Mesenchymal stem cell (in vitro differentiated cells and primary cell): ENCODE measurements around the gene GRID2.

Source experiments
- DNase-seq: peaks from one replicate; pipeline ENCODE4 v3.0.0-alpha.2; 2013
- H2AFZ ChIP-seq: one replicate; pipeline ENCODE4 v1.6.1; 2013; ENCODE audit warnings: low read depth, mild to moderate bottlenecking, control low read depth, inconsistent platforms, low read length, moderate library complexity
- H2AK5ac ChIP-seq: 2 replicates; pipeline ENCODE4 v1.6.1; 2013; ENCODE audit warnings: low read length, moderate library complexity, mild to moderate bottlenecking, inconsistent platforms; ENCODE audit not compliant: severe bottlenecking
- H2BK120ac ChIP-seq: one replicate; pipeline ENCODE4 v1.6.1; 2013; ENCODE audit warnings: low read depth, mild to moderate bottlenecking, inconsistent platforms, low read length, moderate library complexity
- H2BK12ac ChIP-seq, 2 experiments: one replicate each; pipeline ENCODE4 v1.6.1; 2013; ENCODE audit warnings: inconsistent platforms in 2 of 2, low read length in 2 of 2, mild to moderate bottlenecking in 2 of 2, moderate library complexity in 2 of 2, control low read depth in 1 of 2
- H2BK15ac ChIP-seq: one replicate; pipeline ENCODE4 v1.6.1; 2013; ENCODE audit warnings: mild to moderate bottlenecking, low read depth, inconsistent platforms; ENCODE audit not compliant: poor library complexity, severe bottlenecking
- H2BK5ac ChIP-seq: 2 replicates; pipeline ENCODE4 v1.6.1; 2013; ENCODE audit warnings: low read depth, mild to moderate bottlenecking, low read length, control low read depth, inconsistent platforms; ENCODE audit not compliant: poor library complexity, severe bottlenecking
- H3K14ac ChIP-seq, 2 experiments: one replicate each; pipeline ENCODE4 v1.6.1; 2013; ENCODE audit warnings: inconsistent platforms in 2 of 2, low read length in 2 of 2, control low read depth in 1 of 2, mild to moderate bottlenecking in 1 of 2, moderate library complexity in 1 of 2
- H3K18ac ChIP-seq, 2 experiments: one replicate each; pipeline ENCODE4 v1.6.1; 2013; ENCODE audit warnings: inconsistent platforms in 2 of 2, low read length in 2 of 2, control low read depth in 1 of 2, low read depth in 1 of 2, mild to moderate bottlenecking in 1 of 2
- H3K23ac ChIP-seq, 2 experiments: one replicate each; pipeline ENCODE4 v1.6.1; 2013; ENCODE audit warnings: inconsistent platforms in 2 of 2, low read length in 2 of 2, mild to moderate bottlenecking in 2 of 2, moderate library complexity in 2 of 2, control low read depth in 1 of 2
- H3K27ac ChIP-seq: 2 replicates; pipeline ENCODE4 v1.5.1; 2013; ENCODE audit warnings: mild to moderate bottlenecking, moderate library complexity, low read length, control low read depth, inconsistent platforms; ENCODE audit not compliant: poor library complexity, severe bottlenecking
- H3K27me3 ChIP-seq, 2 experiments: 2 replicates each; pipeline versions ENCODE4 v1.6.1 to v1.7.0; 2013; ENCODE audit warnings: low read length in 2 of 2, mild to moderate bottlenecking in 2 of 2, moderate library complexity in 2 of 2, control low read depth in 1 of 2, inconsistent platforms in 1 of 2; ENCODE audit not compliant: control insufficient read depth in 1 of 2, insufficient read depth in 1 of 2
- H3K36me3 ChIP-seq, 2 experiments: 2 replicates each; pipeline versions ENCODE4 v1.6.1 to v1.7.0; 2013; ENCODE audit warnings: low read length in 2 of 2, control low read depth in 1 of 2, inconsistent platforms in 1 of 2, low read depth in 1 of 2, mild to moderate bottlenecking in 1 of 2; ENCODE audit not compliant: insufficient read depth in 2 of 2, control insufficient read depth in 1 of 2
- H3K4ac ChIP-seq, 2 experiments: one replicate each; pipeline ENCODE4 v1.6.1; 2013; ENCODE audit warnings: inconsistent platforms in 2 of 2, low read length in 2 of 2, mild to moderate bottlenecking in 2 of 2, moderate library complexity in 2 of 2, control low read depth in 1 of 2, low read depth in 1 of 2
- H3K4me1 ChIP-seq: 2 replicates; pipeline ENCODE4 v1.6.1; 2013; ENCODE audit warnings: low read depth, low read length, control low read depth; ENCODE audit not compliant: control insufficient read depth, insufficient read depth
- H3K4me2 ChIP-seq: 2 replicates; pipeline ENCODE4 v1.6.1; 2013; ENCODE audit warnings: low read length, mild to moderate bottlenecking, inconsistent platforms; ENCODE audit not compliant: poor library complexity, severe bottlenecking
- H3K4me3 ChIP-seq, 2 experiments: 2 replicates each; pipeline versions ENCODE4 v1.5.1 to v1.7.0; 2013; ENCODE audit warnings: low read length in 2 of 2, mild to moderate bottlenecking in 2 of 2, control low read depth in 1 of 2, low read depth in 1 of 2; ENCODE audit not compliant: insufficient read depth in 1 of 2
- H3K79me1 ChIP-seq: replicated peaks from 2 replicates; pipeline ENCODE4 v1.6.1; 2013; ENCODE audit warnings: mild to moderate bottlenecking, control low read depth, low read length, inconsistent platforms; ENCODE audit not compliant: poor library complexity, severe bottlenecking
- H3K9ac ChIP-seq: 2 replicates; pipeline ENCODE4 v1.7.0; 2013; ENCODE audit warnings: mild to moderate bottlenecking, low read length, moderate library complexity
- H3K9me3 ChIP-seq: 2 replicates; pipeline ENCODE4 v1.7.0; 2013; ENCODE audit warnings: mild to moderate bottlenecking, low read length; ENCODE audit not compliant: control insufficient read depth
- H4K8ac ChIP-seq: one replicate; pipeline ENCODE4 v1.6.1; 2013; ENCODE audit warnings: inconsistent platforms, mild to moderate bottlenecking, low read length, moderate library complexity
- H4K91ac ChIP-seq: one replicate; pipeline ENCODE4 v1.6.1; 2013; ENCODE audit warnings: mild to moderate bottlenecking, low read length, inconsistent platforms
- WGBS: methylation state at CpG from one replicate; pipeline ENCODE4 v1.1.7; 2013; ENCODE audit warnings: mixed read lengths; 5-methylcytosine and 5-hydroxymethylcytosine counted together

GRID2 gene

DNA sequence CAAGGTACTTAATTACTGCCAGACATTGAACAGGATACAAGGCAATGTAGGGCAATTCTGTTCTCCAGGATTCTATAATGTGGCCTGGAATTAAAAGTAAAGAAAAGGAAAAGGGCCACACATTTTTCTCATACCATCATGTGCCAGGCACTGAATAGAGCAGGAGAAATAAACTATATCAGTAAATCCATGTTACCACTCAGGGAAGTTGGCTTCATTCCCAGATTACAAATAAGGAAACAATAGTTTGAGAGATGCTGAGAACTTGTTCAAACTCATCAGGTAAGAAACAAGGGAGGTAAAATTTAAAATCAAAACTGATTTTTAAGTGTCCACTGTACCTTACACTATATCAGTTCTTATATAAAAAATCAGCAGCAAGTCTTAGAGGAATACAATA is 879.8 kb downstream of the GRID2 start:
- Histone ChIP-seq H3K18ac (no peak overlapping the region), H2BK5ac (no peak overlapping the region), H2BK120ac (no peak overlapping the region), H3K4me1 (no peaks in the 10 kb centered on the region), H2BK12ac (no peak overlapping the region), H3K27me3 (no peaks in the 10 kb centered on the region), H2AK5ac (no peak overlapping the region), H3K23ac (no peak overlapping the region), H3K4me3 (no peak overlapping the region), H3K27ac (no peak overlapping the region), H3K4ac (no peak overlapping the region), H3K9ac (no peak overlapping the region), H3K14ac (no peak overlapping the region), H3K36me3 (no peaks in the 10 kb centered on the region), H4K8ac (no peak overlapping the region), H2BK15ac (no peak overlapping the region), H3K79me1 (no peaks in the 10 kb centered on the region), H3K9me3 (no peaks in the 10 kb centered on the region), H2AFZ (no peak overlapping the region), H4K91ac (no peak overlapping the region), H3K4me2 (no peak overlapping the region)
- no peak for DNase-seq

GRCh38 chr4:93184053-93184452 is 880.3 kb downstream of the GRID2 start:
- no peak for DNase-seq
- Histone ChIP-seq H2BK5ac (no peak overlapping the region), H2AFZ (no peak overlapping the region), H4K8ac (no peak overlapping the region), H3K14ac (no peak overlapping the region), H3K4me1 (no peaks in the 10 kb centered on the region), H4K91ac (no peak overlapping the region), H2BK12ac (no peak overlapping the region), H3K9me3 (no peaks in the 10 kb centered on the region), H3K18ac (no peak overlapping the region), H2BK15ac (no peak overlapping the region), H3K27ac (no peak overlapping the region), H3K27me3 (no peaks in the 10 kb centered on the region), H2AK5ac (no peak overlapping the region), H3K9ac (no peak overlapping the region), H3K4ac (no peak overlapping the region), H3K36me3 (no peaks in the 10 kb centered on the region), H3K4me2 (no peak overlapping the region), H2BK120ac (no peak overlapping the region), H3K79me1 (no peaks in the 10 kb centered on the region), H3K23ac (no peak overlapping the region), H3K4me3 (no peak overlapping the region)
- 54% methylated on average over 2 of the region's 2 CpGs for WGBS

- H3K4me1 ChIP-seq: no peaks in the 10 kb centered on the region
- H3K18ac ChIP-seq: no peak overlapping the region
- no peaks in the 10 kb centered on the region for H3K79me1 ChIP-seq
- H3K4ac ChIP-seq: no peak overlapping the region
- H2BK15ac ChIP-seq: no peak overlapping the region
- no peaks in the 10 kb centered on the region for H3K9me3 ChIP-seq
- H3K14ac ChIP-seq: no peak overlapping the region
- no peak overlapping the region for H3K4me2 ChIP-seq
- H2BK120ac ChIP-seq: no peak overlapping the region
- no peak overlapping the region for H3K9ac ChIP-seq
- H4K91ac ChIP-seq: no peak overlapping the region
- no peak overlapping the region for H3K27ac ChIP-seq
- no peak overlapping the region for H3K23ac ChIP-seq
- no peak overlapping the region for H4K8ac ChIP-seq
- H2AFZ ChIP-seq: no peak overlapping the region
- no peak overlapping the region for H2AK5ac ChIP-seq
- H2BK5ac ChIP-seq: no peak overlapping the region
- WGBS: 100% methylated on average over 1 of the region's 1 CpG
- DNase-seq: no peak
- H2BK12ac ChIP-seq: no peak overlapping the region
- H3K4me3 ChIP-seq: no peak overlapping the region
- H3K27me3 ChIP-seq: no peaks in the 10 kb centered on the region
- no peaks in the 10 kb centered on the region for H3K36me3 ChIP-seq
These were observed 883.1 kb downstream of the GRID2 start for GRCh38 chr4:93186846-93187245.

GRCh38 chr4:93187466-93187865 is 883.7 kb downstream of the GRID2 start:
- no peak overlapping the region for H3K23ac ChIP-seq
- WGBS: 78% methylated on average over 4 of the region's 4 CpGs
- no peak for DNase-seq
- H3K36me3 ChIP-seq: no peaks in the 10 kb centered on the region
- no peak overlapping the region for H2AFZ ChIP-seq
- no peak overlapping the region for H2AK5ac ChIP-seq
- H3K4ac ChIP-seq: no peak overlapping the region
- H2BK5ac ChIP-seq: no peak overlapping the region
- H2BK15ac ChIP-seq: no peak overlapping the region
- no peak overlapping the region for H3K9ac ChIP-seq
- no peak overlapping the region for H4K8ac ChIP-seq
- no peak overlapping the region for H3K4me3 ChIP-seq
- H4K91ac ChIP-seq: no peak overlapping the region
- no peak overlapping the region for H2BK12ac ChIP-seq
- no peak overlapping the region for H2BK120ac ChIP-seq
- no peak overlapping the region for H3K4me2 ChIP-seq
- H3K27ac ChIP-seq: no peak overlapping the region
- no peaks in the 10 kb centered on the region for H3K4me1 ChIP-seq
- no peak overlapping the region for H3K18ac ChIP-seq
- H3K14ac ChIP-seq: no peak overlapping the region
- no peaks in the 10 kb centered on the region for H3K79me1 ChIP-seq
- no peaks in the 10 kb centered on the region for H3K27me3 ChIP-seq
- no peaks in the 10 kb centered on the region for H3K9me3 ChIP-seq
